Measurements from ENCODE around the gene KLHL29.

GRCh38 chr2:23525137-23525765, 140.3 kb downstream of the KLHL29 start:
- TF ChIP-seq ZBTB7A (IDR thresholded peaks at IDR 0.05; ENCODE audit: low read depth) (no peak), CEBPB (IDR thresholded peaks at IDR 0.05) (no peak), MAX (IDR thresholded peaks at IDR 0.05) (no peak), YY1 (IDR thresholded peaks at IDR 0.05; ENCODE audit: low read depth) (no peak), RAD21 (IDR thresholded peaks at IDR 0.05; ENCODE audit: low read depth) (no peak), REST (IDR thresholded peaks at IDR 0.05; ENCODE audit: low read depth) (no peak), USF1 (IDR thresholded peaks at IDR 0.05) (no peak), EP300 (IDR thresholded peaks at IDR 0.05; ENCODE audit: borderline replicate concordance) (no peak), NFIC (IDR thresholded peaks at IDR 0.05) (no peak), TAF1 (IDR thresholded peaks at IDR 0.05; ENCODE audit: low read depth) (no peak), TEAD4 (IDR thresholded peaks at IDR 0.05) (no peak), CREB1 (IDR thresholded peaks at IDR 0.05; ENCODE audit: low read depth) (no peak)

Measured in Ishikawa (cell line).